Natural killer cell (primary cell): ENCODE data around the gene CCDC195. TPM values are rescaled to one million over a fixed set of nuclear protein-coding genes. Genes with fewer than 3 reads are reported as not detected.

Source experiments
- ATAC-seq, 3 donors: fragments of 150-1000 bp in 2 of 3; fragments of 200-7000 bp in 1 of 3; cut with Tn5 transposase; 1 replicate in 1 of 3; 2 replicates in 2 of 3; pipeline ENCODE4 v1.10.0; 2021; ENCODE audit warnings: mild to moderate bottlenecking in 2 of 3, moderate library complexity in 2 of 3
- DNase-seq, 2 donors: peaks; one replicate each; pipeline versions ENCODE4 v3.0.0 to v3.0.0-alpha.2; 2013 to 2021; ENCODE audit warnings: mixed read lengths in 1 of 2
- H3K27ac ChIP-seq: one replicate; pipeline ENCODE4 v1.5.1; 2013; ENCODE audit warnings: mild to moderate bottlenecking, low read length
- H3K27me3 ChIP-seq: one replicate; pipeline ENCODE4 v1.6.1; 2013; ENCODE audit warnings: low read length; ENCODE audit not compliant: control insufficient read depth, insufficient read depth
- H3K36me3 ChIP-seq: one replicate; pipeline ENCODE4 v1.6.1; 2013; ENCODE audit warnings: low read length; ENCODE audit not compliant: control insufficient read depth, insufficient read depth
- H3K4me1 ChIP-seq: one replicate; pipeline ENCODE4 v1.6.1; 2013; ENCODE audit warnings: low read length; ENCODE audit not compliant: control insufficient read depth, insufficient read depth
- H3K4me3 ChIP-seq: one replicate; pipeline ENCODE4 v1.5.1; 2013; ENCODE audit warnings: low read length
- H3K9me3 ChIP-seq: one replicate; pipeline ENCODE4 v1.6.1; 2013; ENCODE audit warnings: low read length; ENCODE audit not compliant: control insufficient read depth, insufficient read depth
- H3K27ac Mint-ChIP-seq, 2 donors: one replicate each; pipeline ENCODE4 v1.8.0; 2022; ENCODE audit warnings: mild to moderate bottlenecking in 2 of 2, mixed read lengths in 2 of 2, moderate library complexity in 1 of 2
- H3K27me3 Mint-ChIP-seq, 2 donors: one replicate each; pipeline ENCODE4 v1.8.0; 2022; ENCODE audit warnings: low read depth in 2 of 2, mixed read lengths in 2 of 2
- H3K36me3 Mint-ChIP-seq: one replicate; pipeline ENCODE4 v1.8.0; 2022; ENCODE audit warnings: mixed read lengths
- H3K4me1 Mint-ChIP-seq, 2 donors: one replicate each; pipeline ENCODE4 v1.8.0; 2022; ENCODE audit warnings: mixed read lengths in 2 of 2
- H3K4me3 Mint-ChIP-seq: one replicate; pipeline ENCODE4 v1.8.0; 2022; ENCODE audit warnings: mild to moderate bottlenecking, moderate library complexity, mixed read lengths
- H3K9me3 Mint-ChIP-seq, 2 donors: one replicate each; pipeline ENCODE4 v1.8.0; 2022; ENCODE audit warnings: mixed read lengths in 2 of 2
- WGBS: methylation state at CpG from one replicate; pipeline ENCODE4 v1.1.7; 2013; ENCODE audit warnings: missing lambda C conversion rate; ENCODE audit not compliant: insufficient coverage; 5-methylcytosine and 5-hydroxymethylcytosine counted together
- intact Hi-C: fragments of 100-400 bp; cut with micrococcal nuclease; formaldehyde crosslinking; loops from one replicate; pipeline ENCODE4 v1.14.2; 2022
- total RNA-seq, 4 donors: library from RNA; stranded (reverse); fragments of 120-200 nt in 1 of 4; gene quantifications; one replicate each; pipeline versions ENCODE4 v1.2.3 to v1.2.4, GENCODE V29; 2013 to 2022
- TF ChIP-seq, protein P1 (sequence below): fragments of 200-600 bp; IDR thresholded peaks from one replicate; pipeline ENCODE4 v1.8.0; 2022; ENCODE audit warnings: antibody characterized with exemption

Gene CCDC195
- total RNA-seq, 3 donors from 2014 or later (not counting 1 experiment from before 2014, with no cell fraction given) = not detected

DNA sequence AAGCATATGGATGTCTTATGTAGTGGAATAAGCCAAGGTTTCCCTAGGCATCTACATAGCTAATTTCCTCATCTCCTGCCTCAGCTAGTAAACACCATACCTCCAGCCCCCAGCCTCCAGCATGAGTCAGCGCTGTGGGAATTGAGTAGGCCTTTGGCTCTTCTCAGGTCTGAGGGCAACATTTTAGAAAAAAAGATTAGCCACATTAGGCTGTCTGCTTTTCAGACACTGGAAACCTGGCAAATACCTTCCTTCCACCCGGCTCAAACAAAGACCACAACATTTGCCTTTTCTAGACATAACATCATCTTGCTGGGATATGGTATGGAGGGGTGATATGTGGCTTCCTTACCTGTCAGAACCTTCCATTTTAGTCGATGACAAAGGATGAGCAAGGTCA is 6.1 kb upstream of the CCDC195 start:
- H3K27ac ChIP-seq = no peak overlapping the region
- Mint-ChIP-seq H3K4me3 (no peak overlapping the region), H3K36me3 (no peaks in the 10 kb centered on the region), H3K4me1 (no peaks in the 10 kb centered on the region), H3K27me3 (peaks cover 6 to 17% of the 10 kb centered on the region in 2 donors), H3K27ac (no peak overlapping the region), H3K9me3 (peaks cover 0 to under 1% of the 10 kb centered on the region in 2 donors)
- WGBS = 60% methylated on average over 2 of the region's 3 CpGs
- no peaks in the 10 kb centered on the region for H3K27me3 ChIP-seq
- H3K4me1 ChIP-seq = no peaks in the 10 kb centered on the region
- no peak overlapping the region for H3K4me3 ChIP-seq
- no peaks in the 10 kb centered on the region for H3K9me3 ChIP-seq
- ATAC-seq (no peak), DNase-seq (no peak)
- intact Hi-C loops = no loop called here
- TF ChIP-seq, protein P1, sequence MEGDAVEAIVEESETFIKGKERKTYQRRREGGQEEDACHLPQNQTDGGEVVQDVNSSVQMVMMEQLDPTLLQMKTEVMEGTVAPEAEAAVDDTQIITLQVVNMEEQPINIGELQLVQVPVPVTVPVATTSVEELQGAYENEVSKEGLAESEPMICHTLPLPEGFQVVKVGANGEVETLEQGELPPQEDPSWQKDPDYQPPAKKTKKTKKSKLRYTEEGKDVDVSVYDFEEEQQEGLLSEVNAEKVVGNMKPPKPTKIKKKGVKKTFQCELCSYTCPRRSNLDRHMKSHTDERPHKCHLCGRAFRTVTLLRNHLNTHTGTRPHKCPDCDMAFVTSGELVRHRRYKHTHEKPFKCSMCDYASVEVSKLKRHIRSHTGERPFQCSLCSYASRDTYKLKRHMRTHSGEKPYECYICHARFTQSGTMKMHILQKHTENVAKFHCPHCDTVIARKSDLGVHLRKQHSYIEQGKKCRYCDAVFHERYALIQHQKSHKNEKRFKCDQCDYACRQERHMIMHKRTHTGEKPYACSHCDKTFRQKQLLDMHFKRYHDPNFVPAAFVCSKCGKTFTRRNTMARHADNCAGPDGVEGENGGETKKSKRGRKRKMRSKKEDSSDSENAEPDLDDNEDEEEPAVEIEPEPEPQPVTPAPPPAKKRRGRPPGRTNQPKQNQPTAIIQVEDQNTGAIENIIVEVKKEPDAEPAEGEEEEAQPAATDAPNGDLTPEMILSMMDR = no peak
- H3K36me3 ChIP-seq = no peaks in the 10 kb centered on the region

DNA sequence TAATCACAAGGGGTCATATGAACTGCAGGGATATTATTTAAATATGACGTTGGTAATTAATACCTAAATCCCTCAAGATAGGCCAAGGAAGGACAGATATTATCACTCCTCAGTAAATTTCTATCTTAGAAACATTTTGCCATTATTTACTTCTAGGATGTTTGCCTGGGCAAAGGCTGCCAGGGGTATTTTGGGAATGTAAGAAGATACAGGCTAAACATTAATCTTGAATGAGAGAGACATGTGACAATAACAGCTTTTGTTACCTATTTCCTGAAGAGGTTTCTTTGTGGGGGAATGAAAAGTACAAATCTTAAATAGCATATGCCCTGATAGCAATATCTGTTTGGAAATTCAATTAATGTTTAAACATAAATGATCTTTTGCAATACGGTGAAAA is 756 bp upstream of the CCDC195 start:
- no peak overlapping the region for H3K27ac ChIP-seq
- Mint-ChIP-seq H3K36me3 (no peaks in the 10 kb centered on the region), H3K27me3 (peaks cover 8 to 16% of the 10 kb centered on the region in 2 donors), H3K9me3 (no peaks in the 10 kb centered on the region), H3K4me1 (no peaks in the 10 kb centered on the region), H3K4me3 (no peak overlapping the region), H3K27ac (no peak overlapping the region)
- no peaks in the 10 kb centered on the region for H3K36me3 ChIP-seq
- TF ChIP-seq, protein P1 = no peak
- intact Hi-C loops = no loop called here
- 100% methylated on average over 1 of the region's 2 CpGs for WGBS
- DNase-seq (no peak), ATAC-seq (no peak)
- no peaks in the 10 kb centered on the region for H3K4me1 ChIP-seq
- H3K4me3 ChIP-seq = no peak overlapping the region
- H3K9me3 ChIP-seq = no peaks in the 10 kb centered on the region
- H3K27me3 ChIP-seq = no peaks in the 10 kb centered on the region

DNA sequence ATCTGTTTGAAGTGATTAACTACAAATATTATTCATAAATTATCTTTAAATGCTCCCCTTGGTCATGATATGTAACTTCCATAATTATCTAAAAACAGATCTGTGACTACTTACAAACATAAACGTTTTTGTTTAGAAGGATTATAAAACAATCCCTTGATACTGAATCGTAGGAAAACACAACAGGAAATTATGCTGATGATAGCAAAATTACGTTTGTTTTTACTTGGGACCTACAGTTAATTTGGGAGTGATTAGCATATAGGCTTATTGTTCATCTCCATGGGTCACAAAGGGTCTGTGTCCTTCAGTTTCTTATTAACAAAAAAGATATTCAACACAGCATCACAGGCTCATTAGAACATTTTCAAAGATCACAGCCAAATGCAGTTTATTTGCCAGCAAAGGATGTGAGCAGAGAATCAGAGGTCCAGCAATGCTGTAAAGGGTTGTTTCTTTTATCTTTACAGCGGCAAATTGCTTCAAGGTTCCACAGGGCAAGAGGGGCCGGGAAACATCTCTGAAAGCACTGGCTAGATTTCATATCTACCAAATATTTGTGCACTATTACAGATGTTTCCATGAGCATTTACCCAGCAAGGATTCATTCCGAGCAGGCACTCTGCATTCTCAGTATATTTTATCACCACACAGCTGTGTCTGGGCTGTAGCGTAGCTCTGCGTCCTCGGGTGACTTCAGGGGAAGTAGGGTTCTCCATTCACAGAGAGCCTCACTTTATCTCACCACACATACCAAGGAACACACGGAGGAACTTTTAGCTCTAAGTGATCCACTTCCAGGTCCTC is 4.1 kb downstream of the CCDC195 start:
- intact Hi-C loops = no loop called here
- Mint-ChIP-seq H3K4me3 (no peak overlapping the region), H3K27ac (no peak overlapping the region), H3K9me3 (no peaks in the 10 kb centered on the region), H3K27me3 (peaks cover 29 to 40% of the 10 kb centered on the region in 2 donors), H3K4me1 (no peaks in the 10 kb centered on the region), H3K36me3 (no peaks in the 10 kb centered on the region)
- 68% methylated on average over 8 of the region's 10 CpGs for WGBS
- Histone ChIP-seq H3K4me1 (no peaks in the 10 kb centered on the region), H3K27ac (no peak overlapping the region), H3K27me3 (no peaks in the 10 kb centered on the region), H3K9me3 (no peaks in the 10 kb centered on the region), H3K36me3 (no peaks in the 10 kb centered on the region), H3K4me3 (no peak overlapping the region)
- ATAC-seq = no peak
- no peak for DNase-seq
- TF ChIP-seq, protein P1 = no peak

DNA sequence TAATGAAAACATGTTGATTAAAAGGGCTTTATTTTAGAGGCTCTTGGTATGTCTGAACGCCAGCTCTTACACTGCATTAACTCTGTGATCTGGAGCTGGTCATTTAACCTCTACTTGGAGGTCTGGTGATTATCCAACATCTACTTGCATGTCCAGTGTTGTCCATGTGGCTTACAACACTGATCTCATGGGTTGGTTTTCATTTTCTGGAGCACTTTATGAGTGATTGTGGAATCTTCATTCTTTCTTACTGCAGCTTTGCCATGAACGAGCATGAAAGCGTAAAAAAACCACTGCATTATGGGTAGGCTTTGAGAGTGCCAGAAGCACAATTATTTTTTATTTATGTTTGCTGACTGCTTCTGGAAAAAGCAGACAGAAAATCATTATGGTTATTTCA is 4.8 kb downstream of the CCDC195 start:
- Mint-ChIP-seq H3K27ac (no peak overlapping the region), H3K36me3 (no peaks in the 10 kb centered on the region), H3K27me3 (peaks cover 29 to 36% of the 10 kb centered on the region in 2 donors), H3K4me3 (no peak overlapping the region), H3K4me1 (no peaks in the 10 kb centered on the region), H3K9me3 (no peaks in the 10 kb centered on the region)
- Histone ChIP-seq H3K27me3 (no peaks in the 10 kb centered on the region), H3K27ac (no peak overlapping the region), H3K36me3 (no peaks in the 10 kb centered on the region), H3K4me1 (no peaks in the 10 kb centered on the region), H3K9me3 (no peaks in the 10 kb centered on the region), H3K4me3 (no peak overlapping the region)
- 84% methylated on average over 3 of the region's 3 CpGs for WGBS
- ATAC-seq (no peak), DNase-seq (no peak)
- intact Hi-C loops = no loop called here
- TF ChIP-seq, protein P1 = no peak
